Subcutaneous adipose tissue (tissue), 4 donors: ENCODE measurements around the gene NFE2L2. TPM values are rescaled to one million over a fixed set of nuclear protein-coding genes. Genes with fewer than 3 reads are reported as not detected.

Experiments
- CTCF ChIP-seq: fragments of 450-650 bp; IDR thresholded peaks from one replicate; pipeline ENCODE4 v1.5.1; 2016; ENCODE audit warnings: low read depth, mild to moderate bottlenecking, control low read depth, antibody characterized with exemption, moderate library complexity
- total RNA-seq, 4 donors: library from RNA; depleted of rRNA; stranded (reverse); fragments of >200 nt; gene quantifications; one replicate each; pipeline ENCODE4 v1.1.0, GENCODE V29; 2016

The NFE2L2 gene
- total RNA-seq, 4 donors from 2014 or later, result 65.9 to 156 (median 90.5) TPM

GRCh38 chr2:177284531-177284930, 20.0 kb upstream of the NFE2L2 start:
- no peak for TF ChIP-seq CTCF

- no peak for TF ChIP-seq CTCF
These were observed 19.4 kb upstream of the NFE2L2 start for GRCh38 chr2:177283906-177284305.

- no peak for TF ChIP-seq CTCF
These were observed 18.5 kb upstream of the NFE2L2 start for GRCh38 chr2:177282787-177283572.

- TF ChIP-seq CTCF, result no peak
These were observed 17.7 kb upstream of the NFE2L2 start for GRCh38 chr2:177282181-177282641.

- TF ChIP-seq CTCF, result no peak
These were observed 17.1 kb upstream of the NFE2L2 start for GRCh38 chr2:177281400-177282180.

- no peak for TF ChIP-seq CTCF
These were observed 15.3 kb upstream of the NFE2L2 start for GRCh38 chr2:177279847-177280246.

- no peak for TF ChIP-seq CTCF
These were observed 11.2 kb upstream of the NFE2L2 start for GRCh38 chr2:177275743-177276055.
